ENCODE results near the gene WDR82.

Gene WDR82

GRCh38 chr3:52223449-52224408 lies 54.7 kb downstream of the WDR82 start:
- DNase-seq (ENCODE audit: low spot score) = no peak

- no peak for DNase-seq (ENCODE audit: low spot score)
These were observed 55.9 kb downstream of the WDR82 start for GRCh38 chr3:52222319-52223221.

- DNase-seq (ENCODE audit: low spot score) = no peak
These were observed 56.7 kb downstream of the WDR82 start for GRCh38 chr3:52221563-52222318.

DNA sequence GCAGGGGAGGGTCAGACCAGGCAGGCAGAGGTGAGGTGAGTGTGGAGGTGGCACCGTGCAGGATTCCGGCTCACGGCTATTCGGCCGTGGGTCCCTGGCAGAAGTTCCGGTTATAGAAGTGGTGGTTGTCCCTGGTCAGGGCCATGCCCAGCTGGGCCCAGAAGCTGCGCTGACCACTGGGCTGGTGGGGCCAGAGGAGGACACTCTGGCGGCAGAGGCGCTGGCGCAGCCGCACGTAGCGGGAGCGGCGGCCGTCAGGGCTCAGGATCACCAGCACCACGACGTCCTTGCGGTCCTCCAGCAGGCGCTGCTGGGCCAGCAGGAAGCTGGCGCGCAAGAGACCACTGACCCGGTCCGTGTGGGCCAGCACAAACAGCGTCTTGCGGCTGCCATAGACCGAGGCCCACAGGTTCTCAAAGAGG lies 57.3 kb downstream of the WDR82 start:
- no peak for DNase-seq (ENCODE audit: low spot score)

GRCh38 chr3:52220380-52221026 lies 57.9 kb downstream of the WDR82 start:
- peak; percentile 89 for DNase-seq (ENCODE audit: low spot score)

DNA sequence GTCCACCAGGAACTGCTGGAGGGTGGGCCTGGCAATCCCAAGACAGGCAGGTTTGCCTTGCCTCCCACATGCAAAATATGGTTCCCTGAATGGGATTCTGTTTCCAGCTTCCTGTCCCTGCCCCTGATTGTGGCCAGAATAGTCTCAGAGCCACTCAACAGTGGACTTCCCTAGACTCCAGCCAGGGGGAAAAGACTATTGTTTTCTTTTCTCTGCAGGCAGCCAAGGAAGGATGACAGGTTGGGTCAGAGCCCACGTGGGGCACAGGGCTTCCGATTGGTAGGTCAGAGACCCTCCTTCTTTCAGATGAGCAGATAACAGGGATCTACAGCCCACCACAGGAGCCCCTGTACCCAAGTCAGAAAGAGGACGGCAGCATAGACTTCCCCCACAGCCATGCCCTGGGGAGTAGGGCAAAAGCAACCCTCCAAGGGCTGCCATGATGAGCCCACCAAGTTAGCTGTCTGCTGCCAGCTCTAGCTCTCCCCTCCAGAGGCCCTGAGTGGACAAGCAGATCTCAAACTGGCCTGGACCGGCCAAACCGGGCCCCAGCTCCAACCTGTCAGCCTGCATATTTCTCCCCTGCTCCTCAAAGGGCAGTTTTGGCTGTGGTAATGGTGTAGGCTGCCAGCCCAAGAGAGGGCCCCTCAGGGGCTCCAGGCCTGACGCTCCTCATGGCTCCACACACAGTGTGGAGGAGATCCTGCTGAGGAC lies 59.4 kb downstream of the WDR82 start:
- no peak for DNase-seq (ENCODE audit: low spot score)

DNA sequence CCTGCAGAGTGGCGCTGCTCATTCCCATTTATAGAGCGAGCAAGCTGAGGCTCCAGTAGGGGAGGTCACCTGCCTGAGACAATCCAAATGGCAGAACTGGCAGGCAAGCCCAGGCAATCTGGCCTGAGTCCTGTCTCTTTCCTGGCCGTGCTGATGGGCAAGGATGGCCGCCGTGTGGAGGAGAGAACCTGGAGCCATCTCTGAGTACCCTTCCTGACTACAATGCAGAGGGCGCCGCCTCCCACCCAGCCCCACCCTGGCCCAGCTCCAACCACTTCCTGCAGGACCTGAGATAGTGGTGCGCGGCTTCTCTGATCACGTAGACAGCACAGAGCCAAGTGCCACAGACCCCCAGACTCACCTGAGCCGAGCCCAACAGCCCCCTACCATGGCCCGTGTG lies 60.0 kb downstream of the WDR82 start:
- no peak for DNase-seq (ENCODE audit: low spot score)

DNA sequence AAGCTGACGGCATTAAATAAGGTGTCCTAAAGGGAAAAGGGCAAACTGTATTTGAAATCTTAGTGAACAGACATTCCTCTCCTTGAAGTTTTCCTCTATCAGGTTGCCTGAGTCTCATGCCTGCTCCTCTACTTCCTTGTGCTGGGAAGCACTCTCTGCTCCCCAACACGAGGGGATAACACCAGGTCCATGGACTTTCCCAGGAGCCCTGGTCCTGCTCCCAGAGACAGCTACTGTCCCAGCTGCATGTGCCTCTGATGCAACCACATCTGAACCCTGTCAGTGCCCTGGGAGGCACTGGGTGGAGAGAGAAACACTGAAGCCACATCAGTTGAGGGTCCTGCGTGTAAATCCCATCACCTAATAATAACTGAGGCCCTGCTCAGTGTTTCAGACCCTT lies 60.4 kb downstream of the WDR82 start:
- no peak for DNase-seq (ENCODE audit: low spot score)

DNA sequence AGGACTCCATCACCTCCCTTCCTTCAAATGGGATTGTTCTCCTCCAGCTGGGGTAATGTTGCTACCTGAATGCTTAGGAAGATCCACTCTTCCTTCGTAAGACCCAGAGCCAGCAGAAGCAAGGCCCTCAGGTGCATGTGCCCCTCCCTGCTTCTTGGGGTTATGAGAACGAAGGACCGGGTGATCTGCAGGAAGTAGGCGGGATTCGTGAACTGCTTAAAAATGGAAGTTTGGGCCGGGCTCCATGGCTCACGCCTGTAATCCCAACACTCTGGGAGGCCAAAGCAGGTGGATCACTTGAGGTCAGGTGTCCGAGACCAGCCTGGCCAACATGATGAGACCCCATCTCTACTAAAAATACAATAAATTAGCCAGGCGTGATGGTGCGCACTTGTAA lies 61.0 kb downstream of the WDR82 start:
- DNase-seq (ENCODE audit: low spot score) = no peak

- DNase-seq (ENCODE audit: low spot score) = peak; percentile 59
These were observed 61.7 kb downstream of the WDR82 start for GRCh38 chr3:52216585-52217408.

- no peak for DNase-seq (ENCODE audit: low spot score)
These were observed 63.1 kb downstream of the WDR82 start for GRCh38 chr3:52215351-52215750.

- peak; percentile 55 for DNase-seq (ENCODE audit: low spot score)
These were observed 64.5 kb downstream of the WDR82 start for GRCh38 chr3:52213901-52214300.

GRCh38 chr3:52213005-52213404 lies 65.4 kb downstream of the WDR82 start:
- DNase-seq (ENCODE audit: low spot score) = no peak

DNA sequence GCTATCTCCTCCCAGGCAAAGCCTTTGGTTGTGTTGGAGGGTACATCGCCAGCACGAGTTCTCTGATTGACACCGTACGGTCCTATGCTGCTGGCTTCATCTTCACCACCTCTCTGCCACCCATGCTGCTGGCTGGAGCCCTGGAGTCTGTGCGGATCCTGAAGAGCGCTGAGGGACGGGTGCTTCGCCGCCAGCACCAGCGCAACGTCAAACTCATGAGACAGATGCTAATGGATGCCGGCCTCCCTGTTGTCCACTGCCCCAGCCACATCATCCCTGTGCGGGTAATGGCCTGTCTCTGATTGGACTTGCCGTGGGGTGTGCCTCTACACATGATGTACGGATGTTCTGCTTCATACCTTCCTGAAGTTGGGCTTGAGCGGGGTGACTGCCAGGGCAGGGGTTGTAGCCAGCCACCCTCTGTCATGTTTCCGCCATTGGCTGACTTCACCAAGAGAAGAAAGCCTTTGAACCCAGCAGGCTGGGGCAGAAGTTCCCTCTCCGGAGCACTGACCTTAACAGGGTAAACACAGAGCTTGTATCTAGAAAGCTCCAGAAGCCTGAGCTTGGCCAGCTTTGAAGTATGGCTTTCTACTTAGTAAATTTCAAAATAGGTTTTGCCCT lies 67.1 kb downstream of the WDR82 start:
- DNase-seq (ENCODE audit: low spot score) = no peak

GRCh38 chr3:52210550-52211046 lies 67.9 kb downstream of the WDR82 start:
- no peak for DNase-seq (ENCODE audit: low spot score)

DNA sequence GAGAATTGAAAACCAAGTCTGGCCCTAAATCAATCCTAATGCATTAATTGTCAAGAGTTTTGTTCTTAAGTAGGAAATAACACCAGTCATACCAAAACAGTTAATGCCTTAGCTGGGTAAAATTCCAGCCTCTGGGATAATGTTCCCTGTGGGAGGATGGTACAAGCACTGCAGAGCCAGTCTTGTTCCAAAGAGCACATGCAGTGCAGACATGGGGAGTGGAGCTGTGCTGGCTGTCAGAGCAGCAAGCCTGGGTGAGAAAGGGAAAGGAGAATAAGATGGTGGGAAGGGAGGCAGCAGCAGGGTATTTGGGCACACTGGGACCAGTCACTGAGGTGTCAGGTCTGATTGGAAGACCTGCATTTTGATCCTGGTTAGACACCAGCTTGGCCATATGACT lies 68.4 kb downstream of the WDR82 start:
- DNase-seq (ENCODE audit: low spot score) = no peak

DNA sequence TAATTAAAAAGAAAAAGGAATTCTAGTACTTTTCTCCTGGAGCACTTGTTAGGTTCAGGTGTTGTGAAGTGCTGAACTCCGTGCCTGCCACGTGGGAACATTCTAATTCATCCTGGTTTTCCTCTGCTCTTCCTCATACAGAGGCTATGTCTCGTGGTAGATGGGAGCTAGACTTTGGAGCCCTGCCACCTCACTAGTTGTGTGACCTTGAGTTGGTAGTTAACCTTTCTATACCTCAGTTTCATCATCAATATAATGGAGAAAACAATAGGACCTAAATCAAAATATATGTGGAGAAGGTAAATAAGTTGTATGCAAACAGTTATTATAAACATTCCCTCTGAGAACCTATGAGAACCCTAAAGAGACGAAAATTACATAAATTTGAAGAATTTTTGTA lies 69.9 kb downstream of the WDR82 start:
- no peak for DNase-seq (ENCODE audit: low spot score)

DNA sequence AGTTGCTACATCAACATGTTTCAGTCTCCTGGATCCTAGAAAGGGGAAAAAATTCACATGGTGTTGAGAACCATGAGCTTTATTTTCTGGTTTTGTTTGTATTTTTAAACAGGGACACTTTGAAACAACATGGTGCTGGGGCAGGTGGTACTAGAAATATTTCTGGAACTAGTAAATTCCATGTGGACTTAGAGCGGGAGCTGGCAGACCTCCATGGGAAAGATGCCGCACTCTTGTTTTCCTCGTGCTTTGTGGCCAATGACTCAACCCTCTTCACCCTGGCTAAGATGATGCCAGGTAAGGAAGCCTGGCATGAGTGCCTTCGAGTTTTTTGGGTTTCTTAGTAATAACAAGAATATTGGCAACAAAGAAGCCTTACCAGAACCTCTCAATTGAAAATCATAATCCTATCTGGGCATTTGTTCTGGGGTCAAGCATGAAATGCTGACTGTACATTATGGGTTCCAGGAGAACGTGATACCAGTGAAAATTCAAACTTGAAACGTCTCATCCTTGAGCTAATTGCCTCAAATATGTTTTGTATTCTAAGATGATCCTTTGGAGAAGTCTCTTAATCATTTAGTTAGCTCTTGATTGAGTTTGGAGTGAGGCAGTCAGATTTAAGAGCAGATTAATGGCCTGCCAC lies 72.6 kb downstream of the WDR82 start:
- no peak for DNase-seq (ENCODE audit: low spot score)

Measured in AG20443 (cell line).